T47D (cell line): ENCODE measurements around the gene SCP2.

Experiments used
- DNase-seq, 2 experiments: peaks; one replicate each; pipeline versions ENCODE4 v3.0.0 to v3.0.0-alpha.2; 2011 to 2012; ENCODE audit warnings: low read depth in 1 of 2, low spot score in 1 of 2
- JUND ChIP-seq: IDR thresholded peaks from 2 replicates; pipeline ENCODE4 v1.6.1; 2012; ENCODE audit warnings: low read depth
- in situ Hi-C: cut with HindIII; loops from 2 replicates; pipeline ENCODE4 v1.10.0; 2016; ENCODE audit warnings: low sequenced_read_pairs, low pct_unique_long_range_greater_than_20kb

SCP2 gene

DNA sequence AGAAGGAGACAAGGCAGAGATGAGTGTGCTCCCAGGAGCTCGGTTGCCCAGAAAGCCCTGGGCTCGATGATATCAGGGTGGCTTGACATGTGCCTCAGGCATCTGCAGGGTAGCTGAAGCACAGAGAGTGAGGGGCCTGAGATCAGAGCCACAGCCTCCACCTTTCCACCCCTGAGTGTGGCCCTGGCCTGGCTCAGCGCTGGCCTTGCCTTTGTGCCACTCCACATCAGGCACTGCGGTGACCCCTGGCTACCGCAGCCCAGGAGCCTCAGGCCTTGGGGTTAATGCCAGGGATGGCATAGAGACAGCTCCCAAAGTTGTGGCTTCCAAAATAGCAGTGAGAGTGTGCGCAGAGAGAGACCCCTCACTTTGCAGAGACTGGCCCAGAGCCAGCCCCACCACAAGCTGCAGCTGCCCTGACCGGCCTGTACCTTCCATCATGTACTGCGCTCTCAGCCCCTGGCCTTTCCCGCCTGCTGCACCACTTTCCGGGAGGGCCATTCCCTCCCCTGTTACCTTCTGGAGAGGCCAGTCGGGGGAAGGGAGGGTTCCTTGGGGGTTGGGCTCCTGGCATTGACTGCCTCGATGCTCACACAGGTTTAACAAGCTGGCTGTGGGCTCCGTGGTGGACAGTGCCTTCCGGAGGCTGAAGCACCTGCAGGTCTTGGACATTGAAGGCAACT is 154.4 kb downstream of the SCP2 start:
- no peak for TF ChIP-seq JUND
- in situ Hi-C loops: no loop called here
- DNase-seq: no peak

DNA sequence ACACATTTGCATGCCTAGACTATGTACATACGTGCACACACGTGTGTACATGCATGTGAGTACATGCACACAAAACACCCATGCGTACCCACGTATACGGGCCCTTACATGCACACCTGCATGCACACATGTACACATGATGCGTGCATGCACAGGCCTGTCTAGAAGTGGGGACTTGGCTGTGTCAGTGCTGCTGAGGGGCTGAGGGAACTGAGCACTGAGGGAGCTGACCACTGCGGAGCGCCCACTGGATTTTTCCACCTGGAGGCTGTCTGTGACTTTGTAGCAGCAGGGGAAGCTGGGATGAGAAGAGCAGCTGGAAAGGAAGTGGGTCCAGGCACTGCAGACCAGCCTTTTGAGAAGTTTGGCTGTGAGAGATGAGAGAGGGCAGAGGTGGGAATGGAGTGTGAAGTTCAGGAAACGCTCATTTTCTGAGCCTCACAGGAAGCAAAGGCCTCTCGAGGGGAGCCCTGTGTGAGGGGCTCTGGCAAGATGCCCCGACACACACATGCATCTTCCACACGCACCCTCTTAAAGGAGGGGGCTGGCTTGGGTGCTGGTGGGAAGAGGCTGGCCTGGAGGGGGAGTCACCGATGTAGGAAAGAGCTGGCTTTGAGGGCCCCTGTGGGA is 155.9 kb downstream of the SCP2 start:
- in situ Hi-C loops: no loop called here
- TF ChIP-seq JUND: no peak
- DNase-seq: no peak

DNA sequence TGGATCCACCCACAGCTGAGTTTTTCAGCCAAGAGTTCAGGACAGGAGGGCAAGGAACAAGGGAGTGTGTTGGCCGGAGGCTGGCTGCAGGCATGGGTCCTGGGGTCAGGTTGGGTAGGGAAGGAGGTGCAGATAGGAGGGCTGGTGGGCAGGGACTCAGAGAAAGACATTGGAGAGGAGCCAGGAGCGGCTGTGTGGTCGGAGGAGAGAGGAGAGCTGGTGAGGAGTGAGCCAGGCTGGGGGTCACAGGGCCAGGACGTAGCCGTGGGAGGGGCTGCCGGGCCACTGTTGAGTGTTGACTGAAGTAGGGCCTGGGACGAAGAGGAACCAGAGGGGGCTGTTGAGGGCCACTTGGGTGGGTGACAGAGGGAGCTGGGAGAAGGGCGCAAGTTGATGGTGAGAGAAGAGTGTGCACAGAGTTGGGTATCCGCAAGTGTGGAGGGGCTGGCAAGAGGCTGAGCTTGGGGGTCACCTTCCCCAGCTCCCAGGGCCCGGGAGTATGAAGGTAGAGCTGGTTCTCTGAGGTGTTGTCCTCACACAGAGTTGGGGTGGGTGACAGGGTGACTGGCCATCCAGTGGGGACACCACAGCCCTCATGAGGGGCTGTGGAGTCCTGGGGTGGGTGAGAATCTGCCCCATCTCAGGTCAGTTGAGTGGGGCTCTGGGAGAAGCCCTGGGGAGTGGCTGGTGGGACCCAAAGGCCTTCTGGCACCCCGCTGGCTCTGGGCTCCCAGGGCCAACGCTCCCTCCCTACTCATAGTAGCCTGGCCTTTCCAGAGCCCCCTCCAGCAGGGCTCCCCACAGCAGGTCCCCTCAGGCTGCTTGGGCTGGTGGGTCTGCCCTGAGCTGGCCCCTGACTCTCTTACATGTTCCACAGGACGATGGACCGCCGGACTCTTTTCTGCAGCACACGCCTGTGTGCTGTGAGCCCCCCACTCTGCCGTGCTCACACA is 156.8 kb downstream of the SCP2 start:
- TF ChIP-seq JUND: no peak
- DNase-seq: no peak
- in situ Hi-C loops: no loop called here

DNA sequence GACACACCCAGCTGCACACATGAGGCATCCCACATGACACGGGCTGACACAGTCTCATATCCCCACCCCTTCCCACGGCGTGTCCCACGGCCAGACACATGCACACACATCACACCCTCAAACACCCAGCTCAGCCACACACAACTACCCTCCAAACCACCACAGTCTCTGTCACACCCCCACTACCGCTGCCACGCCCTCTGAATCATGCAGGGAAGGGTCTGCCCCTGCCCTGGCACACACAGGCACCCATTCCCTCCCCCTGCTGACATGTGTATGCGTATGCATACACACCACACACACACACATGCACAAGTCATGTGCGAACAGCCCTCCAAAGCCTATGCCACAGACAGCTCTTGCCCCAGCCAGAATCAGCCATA is 157.5 kb downstream of the SCP2 start:
- in situ Hi-C loops: no loop called here
- no peak for DNase-seq
- no peak for TF ChIP-seq JUND

DNA sequence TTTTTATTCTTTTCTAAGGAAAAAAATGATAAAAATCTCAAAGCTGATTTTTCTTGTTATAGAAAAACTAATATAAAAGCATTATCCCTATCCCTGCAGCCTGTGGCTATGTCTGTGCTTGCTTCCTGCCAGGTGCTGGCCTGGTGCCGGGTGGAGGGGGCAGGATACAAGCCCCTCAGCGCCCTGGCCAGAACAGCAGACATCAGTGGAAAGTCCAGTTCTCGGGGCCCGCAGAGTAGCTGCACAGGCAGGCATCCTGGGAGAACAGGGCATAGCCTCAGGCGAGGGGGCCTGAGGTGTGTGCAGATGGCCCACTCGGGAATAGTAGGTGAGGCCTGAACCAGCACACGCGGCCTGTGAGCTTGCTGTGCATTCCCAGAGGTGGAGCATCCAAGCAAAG is 158.3 kb downstream of the SCP2 start:
- DNase-seq: no peak
- in situ Hi-C loops: no loop called here
- TF ChIP-seq JUND: no peak

DNA sequence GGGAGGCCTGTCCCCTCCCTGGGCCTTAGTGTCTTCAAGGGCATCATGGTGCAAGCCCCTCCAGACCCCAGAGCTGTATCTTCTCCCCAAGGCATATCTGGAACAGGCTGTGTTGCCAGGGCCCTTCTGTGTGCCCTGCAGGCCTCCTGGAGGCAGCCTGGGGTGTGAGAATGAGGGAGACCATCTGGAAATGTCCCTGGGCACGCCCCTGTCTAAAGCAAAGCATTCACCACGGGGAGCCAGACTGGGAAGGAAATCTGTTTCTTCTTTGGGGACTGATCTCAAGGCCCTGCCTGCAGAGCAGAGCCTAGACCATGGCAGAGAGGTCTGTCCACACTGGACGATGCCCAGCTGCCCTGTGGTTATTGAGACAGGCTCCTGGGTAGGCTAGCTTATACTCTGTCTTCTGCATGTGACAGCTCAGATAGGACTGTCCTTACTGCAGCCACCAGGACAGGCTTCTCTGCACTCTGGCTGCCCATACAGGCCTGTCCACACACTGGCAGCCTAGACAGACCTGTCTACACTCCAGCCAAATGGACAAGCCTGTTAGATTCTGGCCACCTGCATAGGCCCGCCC is 159.5 kb downstream of the SCP2 start:
- no peak for TF ChIP-seq JUND
- DNase-seq: peak in 1 of 2 experiments; percentile 6
- in situ Hi-C loops: no loop called here

DNA sequence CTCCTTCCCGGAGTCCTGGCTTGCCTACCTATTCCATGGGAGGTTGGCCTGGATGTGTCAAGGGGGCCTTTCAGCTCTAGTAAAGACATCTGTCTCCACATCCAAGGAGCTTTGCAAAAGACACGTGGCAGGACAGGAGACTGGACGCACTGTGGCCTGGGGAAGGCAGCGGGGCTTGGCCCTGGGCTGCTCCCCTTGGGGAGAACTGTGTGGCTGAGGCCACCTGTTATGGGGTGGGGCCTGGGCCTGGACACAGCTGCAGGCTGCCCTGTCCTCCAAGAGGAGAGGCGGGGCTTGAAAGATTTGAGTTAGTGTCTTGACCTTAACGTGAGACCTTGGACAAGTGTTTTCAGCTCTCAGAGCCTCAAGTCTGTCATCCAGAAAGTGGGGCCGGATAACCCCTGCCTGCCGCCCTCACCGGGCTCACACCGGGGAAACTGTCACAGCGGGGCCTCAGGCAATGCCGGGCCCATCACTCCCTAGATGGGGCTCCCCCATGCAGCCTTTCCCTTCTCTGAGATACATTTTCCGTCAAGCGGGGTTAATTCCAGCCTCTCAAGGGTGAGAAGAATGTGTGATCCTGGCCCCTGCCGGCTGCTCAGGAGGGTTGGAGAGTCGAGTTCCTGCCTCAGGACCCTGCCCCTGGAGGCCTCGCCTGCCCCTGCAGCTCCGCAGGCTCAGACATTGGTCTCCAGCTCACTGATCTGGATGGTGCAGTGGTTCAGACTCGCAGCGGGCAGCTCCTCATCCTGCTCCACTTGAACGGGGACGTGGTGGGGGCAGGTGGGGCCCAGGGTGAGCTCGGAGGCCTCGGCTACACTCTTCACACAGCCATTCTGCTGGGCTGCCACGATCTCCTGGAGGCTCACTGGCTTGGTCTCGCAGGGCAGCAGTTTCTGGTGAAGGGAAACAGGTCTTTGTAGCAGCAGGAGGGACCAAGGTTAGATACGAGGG is 160.5 kb downstream of the SCP2 start:
- in situ Hi-C loops: no loop called here
- no peak for DNase-seq
- no peak for TF ChIP-seq JUND

DNA sequence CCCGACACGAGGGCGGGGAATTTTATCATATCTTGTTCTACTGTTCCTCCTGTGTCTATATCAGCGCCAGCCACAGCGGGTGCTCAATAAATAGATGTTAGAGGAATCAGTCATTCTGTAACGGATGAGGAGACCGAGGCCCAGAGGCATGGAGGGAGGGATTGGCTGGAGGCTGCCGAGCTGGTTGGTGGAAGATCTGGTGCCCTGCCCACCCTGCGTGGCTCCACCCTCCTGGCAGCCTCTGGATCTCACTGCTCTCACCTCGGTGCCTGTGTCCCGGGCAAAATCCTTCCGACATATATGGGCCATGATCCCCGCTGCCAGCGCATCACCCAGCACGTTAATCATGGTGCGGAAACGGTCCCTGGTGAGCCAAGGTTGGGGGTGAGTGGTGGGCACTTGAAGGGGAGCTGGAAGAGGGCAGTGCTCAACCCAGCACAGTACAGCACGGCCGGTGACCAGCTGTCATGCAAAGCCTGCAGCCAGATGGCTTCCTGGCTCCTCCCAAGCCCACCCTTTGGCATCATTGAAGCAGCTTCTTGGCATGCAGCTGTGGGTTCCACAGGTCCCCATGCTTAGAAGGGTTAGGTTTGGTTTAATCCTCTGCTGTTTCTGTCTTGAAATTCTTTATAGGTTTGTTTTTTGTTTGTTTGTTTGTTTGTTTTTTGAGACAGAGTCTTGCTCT is 161.7 kb downstream of the SCP2 start:
- in situ Hi-C loops: no loop called here
- no peak for TF ChIP-seq JUND
- DNase-seq: no peak

DNA sequence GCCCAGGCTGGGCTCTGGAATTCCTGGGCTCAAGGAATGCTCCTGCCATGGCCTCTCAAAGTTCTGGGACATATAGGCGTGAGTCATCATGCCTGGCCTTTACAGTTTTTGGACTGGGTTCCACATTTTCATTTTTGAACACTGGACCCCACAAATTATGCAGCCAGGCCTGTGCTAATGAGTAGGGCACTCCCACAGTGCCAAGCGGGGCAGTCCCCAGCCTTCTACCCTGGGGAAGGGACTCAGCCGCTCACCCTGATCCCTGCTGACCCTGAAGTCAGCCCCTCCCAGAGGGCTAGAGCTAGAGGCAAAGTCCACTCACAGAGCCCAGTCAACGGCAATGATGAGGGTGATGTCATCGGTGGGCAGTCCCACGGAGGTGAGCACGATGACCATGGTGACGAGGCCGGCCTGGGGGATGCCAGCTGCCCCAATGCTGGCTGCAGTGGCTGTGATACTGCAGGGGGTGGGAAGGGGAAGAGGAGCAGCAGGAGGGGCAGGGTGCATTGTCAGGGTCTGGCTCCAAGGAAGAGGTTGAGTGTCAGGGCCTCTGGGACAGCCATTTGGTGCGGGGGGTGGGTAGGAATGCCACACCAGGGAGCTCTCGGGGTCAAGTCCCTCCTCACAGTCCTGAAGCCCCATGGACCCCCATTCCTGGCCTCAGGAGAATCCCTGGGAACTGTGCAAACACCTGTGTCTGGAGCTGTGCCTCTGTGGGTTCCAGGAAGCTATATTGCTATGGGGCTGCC is 162.6 kb downstream of the SCP2 start:
- DNase-seq: no peak
- TF ChIP-seq JUND: no peak
- in situ Hi-C loops: no loop called here

DNA sequence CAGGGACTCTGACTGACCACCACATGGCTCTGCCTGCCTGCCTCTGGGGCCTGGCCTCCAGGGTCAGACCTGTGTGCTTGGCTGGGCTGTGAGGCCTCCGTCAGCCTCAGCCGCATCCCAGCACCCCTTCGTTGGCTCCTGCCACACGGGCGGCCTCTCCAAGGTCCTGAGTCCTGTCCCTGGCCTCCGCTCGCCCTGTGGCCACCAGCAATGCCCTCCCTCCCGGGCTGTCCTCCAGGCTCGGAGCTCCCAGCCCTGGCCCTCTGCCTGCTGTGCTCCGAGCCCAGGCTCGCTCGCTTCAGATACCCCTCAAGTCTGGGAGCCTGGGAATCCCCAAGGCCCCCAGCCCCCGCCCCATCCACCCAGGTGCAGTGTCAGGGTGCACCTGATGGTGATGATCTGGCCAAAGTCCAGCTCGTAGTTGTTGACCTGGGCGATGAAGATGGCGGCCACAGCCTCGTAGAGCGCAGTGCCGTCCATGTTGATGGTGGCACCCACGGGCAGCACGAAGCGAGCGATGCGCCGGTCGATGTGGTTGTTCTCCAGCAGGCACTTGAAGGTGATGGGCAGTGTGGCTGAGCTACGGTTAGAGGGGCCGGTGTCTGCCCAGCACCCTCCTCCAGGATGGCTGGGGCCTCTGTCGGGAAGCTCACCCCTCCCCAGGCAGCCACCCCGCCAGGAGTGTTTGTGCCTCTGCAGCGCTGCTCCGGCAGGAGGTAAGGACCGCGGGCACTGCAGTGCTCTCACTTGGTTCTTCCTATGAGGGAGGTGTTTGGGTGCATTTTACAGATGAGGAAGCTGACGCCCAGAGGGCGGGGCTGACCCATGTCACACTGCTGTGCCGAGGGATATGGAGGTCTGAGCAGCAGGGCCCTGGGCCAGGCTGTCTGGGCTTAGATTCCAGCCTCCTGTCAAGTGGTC is 163.4 kb downstream of the SCP2 start:
- in situ Hi-C loops: no loop called here
- no peak for TF ChIP-seq JUND
- DNase-seq: no peak
